Activated naive CD4-positive, alpha-beta T cell treated with anti-CD3 and anti-CD28 coated beads, Interleukin-2, amount 50 U/mL, for 16 hours (primary cell): ENCODE data around the gene CYTL1.

ENCODE experiments used
- DNase-seq: peaks from one replicate; pipeline ENCODE4 v3.0.0-alpha.2; 2020

The CYTL1 gene

DNA sequence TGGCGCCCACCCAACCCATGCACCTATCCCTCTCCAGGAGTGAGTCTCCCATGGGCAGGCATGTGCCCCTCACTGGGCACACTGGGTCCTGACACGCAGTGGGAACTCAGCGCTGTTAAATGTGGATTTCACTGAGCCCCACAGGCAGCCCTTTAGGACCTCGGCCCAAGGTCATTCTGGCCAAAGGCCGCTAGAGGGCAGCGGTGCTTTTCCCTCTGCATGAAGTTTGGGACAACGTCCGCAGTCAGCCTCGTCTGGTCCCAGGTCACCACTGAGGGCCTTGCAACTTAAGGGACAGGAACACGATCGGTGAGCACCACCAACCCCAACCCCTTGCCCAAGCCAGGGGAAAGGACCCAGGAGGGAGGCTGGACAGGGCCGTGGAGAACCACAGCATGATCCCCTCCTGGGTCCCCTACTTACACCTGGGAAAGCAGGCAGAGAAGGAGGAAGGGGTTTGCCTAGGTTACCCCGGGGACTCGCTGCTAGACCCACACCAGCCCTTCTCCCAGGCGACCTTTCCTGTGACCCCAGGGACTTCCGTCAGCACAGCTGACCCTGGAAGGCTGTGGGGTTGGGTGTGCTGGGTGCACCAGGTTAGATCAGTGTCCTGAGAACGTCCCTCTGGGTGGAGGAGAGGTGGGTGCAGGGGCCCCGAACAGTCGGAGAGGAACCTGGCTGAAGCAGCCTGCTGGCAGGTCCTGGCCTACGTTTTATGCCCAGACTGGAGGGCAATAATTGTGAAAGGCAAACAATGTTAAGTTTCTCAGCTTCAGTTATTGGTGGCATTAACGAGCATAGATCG is 24.0 kb downstream of the CYTL1 start:
- peak; percentile 16 for DNase-seq

DNA sequence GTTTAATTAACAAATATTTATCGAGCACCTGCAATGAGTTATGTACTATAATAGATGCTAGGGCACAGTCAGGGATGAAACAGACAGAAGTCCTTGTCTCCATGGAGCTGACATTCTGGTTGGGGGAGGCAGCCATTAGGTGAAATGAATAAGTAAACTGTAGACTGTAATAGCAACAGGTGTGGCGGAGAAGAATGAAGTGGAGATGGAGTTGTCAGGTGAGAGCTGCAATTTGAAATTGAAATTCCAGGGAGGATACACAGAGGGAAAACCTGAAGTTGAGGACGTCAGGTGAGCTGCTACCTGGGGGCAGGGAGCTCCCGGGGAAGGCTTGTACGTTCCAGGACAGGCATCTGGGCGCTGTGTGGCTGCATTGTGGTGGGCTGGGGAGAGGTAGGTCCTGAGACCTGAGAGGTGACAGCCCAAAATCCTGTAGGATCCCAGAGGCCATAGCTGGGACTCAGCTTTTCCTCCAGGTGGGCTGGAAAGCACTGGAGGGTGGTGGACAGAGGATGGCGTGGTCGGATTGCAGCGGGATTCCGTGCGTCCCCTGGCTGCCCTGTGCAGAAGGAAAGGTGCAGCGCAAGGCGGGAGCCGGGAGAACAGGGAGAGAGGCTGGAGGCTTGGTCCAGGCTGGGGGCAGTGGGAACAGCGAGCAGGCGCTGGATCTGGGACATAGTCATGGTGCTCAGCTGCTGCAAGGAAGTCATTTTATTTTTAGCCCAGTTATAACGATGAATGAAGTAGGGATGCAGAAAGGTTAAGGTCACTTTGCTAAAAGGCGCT is 24.8 kb downstream of the CYTL1 start:
- DNase-seq, result no peak

DNA sequence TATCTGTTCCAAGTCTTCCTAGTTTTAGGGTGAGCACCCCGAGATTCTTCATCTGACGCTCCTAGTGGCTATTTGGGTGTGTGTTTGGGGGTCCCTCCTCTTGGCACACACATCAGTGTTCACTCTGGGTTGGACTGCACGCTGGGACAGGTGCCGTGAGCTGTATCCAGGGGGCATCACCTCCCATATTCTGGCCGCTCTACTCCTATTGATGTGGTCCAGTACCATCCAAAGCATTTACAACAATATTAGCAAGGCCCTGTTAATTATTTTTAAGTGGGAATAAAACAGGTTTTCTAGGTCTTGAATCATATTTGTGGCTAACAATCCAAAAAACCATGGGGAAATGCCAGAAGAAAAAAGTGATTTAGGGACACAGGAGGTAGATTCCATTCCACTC is 26.4 kb downstream of the CYTL1 start:
- DNase-seq, result no peak

DNA sequence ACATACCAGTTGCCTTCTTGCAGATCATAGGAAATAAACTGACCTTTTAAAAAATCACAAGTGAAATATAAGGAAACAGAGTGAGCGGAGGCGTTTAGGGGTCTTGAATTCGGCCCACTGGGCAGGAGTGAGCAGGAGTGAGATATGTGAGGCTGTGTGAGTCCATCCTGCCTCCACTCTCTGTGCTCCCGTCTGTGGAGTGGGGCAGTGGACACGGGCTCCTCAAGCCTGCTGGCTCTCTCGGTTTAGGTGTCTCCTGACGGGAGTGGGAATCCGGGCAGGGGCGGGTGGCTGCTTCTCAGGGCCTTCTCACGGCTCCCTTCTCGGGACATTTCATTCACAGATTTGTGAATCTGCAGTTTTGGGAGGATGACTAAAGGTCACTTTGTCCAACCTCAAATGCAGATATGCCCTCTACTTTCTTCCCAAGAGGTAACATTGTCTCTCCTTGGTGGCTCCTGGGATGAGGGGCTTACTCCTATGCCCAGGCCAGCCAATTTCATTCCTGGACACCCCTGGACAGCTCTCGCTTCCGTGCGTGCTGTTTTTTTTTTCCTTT is 27.6 kb downstream of the CYTL1 start:
- DNase-seq, result no peak

DNA sequence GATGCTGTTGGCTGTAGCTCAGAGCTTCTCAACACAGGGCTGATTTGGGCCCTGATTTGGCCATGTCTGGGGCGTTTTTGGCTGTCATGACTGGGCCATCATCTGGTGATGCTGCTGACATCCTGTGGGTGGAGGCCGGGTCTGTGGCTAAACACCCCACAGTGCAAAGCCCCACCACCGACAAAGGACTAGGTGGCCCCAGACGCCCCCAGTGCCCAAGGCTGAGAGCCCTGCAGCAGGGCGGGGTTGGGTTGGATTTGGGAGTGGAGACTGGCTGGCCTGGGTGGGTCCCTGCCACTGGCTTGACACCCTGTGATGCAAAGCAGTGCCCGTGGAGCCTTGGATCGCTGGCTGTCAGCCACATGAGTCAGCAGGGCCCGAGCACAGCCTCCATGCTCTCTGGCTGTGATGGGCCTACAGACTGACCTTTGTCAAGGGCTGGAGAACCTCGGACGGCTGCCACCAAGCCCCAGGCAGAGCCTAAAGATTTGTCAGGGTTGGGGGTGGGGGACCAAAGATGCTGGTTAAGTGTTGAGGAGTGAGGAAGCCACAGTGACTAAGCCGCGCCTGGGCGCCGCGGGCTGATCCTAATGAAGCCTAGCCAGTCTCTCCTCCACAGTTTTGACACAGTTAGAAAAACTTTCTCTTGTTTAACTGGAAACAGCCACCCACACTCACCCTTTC is 28.3 kb downstream of the CYTL1 start:
- DNase-seq, result no peak

DNA sequence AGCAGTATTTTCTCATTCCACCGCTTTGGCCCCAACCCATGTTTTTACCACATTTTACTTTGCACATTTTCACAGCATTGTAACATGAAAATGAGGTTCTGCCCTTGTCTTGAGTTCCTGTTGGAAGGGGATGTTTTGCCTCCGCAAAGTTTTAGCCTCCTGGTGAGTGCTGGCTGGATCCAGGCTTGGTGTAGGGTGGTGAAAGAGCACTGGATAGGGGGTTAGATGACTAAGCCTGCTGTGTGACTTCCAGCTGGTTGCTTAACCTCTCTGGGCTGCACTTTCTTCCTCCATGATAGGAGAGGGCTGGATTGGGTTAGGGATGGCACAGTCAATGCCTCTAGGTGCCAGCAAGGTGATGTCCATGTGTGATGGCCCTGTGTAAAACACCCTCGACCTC is 28.9 kb downstream of the CYTL1 start:
- no peak for DNase-seq

DNA sequence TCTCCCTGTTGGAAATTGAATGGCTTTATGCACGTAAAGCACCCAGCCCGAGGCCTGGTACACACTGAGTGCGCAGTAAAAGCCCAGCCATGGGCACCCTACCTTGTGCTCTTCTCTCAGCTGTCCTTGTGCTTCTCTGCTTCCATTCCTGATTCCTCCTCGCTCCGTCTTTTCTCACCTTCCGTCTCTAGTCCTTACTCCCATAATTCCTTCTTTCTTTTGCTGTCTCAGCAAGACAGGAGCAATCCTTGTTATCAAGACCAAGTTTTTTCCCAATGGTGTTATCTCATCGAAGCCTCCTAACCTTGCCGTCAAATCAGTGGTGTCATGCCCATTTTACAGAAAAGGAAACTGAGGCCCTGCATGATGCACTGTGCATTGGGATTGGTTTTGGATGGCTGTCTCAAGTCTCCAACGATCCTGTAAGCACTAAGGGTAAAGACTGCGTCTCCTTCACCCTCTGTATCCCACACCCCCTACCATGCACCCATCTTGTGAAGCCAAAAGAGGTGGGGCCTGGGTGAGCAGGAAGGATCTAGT is 30.1 kb downstream of the CYTL1 start:
- no peak for DNase-seq

DNA sequence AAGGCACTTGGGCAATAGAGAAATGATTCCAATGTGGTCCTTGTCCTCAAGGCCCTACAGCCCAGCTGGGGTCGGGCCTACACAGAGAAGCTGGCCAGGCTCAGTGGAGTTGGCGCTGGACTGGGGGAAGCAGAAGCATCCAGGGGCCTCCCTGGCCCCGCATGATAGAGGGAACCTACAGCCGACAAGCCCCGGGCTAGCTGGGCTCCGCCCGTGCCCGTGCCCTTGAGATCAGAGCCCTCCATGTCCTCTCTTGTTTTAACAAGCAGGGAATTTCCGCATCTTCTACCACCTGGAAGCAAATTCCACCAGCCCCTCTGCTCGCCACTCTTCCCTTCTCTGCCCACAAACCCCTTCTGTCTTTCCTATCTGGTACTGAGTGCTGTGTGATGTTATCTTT is 31.6 kb downstream of the CYTL1 start:
- DNase-seq, result no peak

DNA sequence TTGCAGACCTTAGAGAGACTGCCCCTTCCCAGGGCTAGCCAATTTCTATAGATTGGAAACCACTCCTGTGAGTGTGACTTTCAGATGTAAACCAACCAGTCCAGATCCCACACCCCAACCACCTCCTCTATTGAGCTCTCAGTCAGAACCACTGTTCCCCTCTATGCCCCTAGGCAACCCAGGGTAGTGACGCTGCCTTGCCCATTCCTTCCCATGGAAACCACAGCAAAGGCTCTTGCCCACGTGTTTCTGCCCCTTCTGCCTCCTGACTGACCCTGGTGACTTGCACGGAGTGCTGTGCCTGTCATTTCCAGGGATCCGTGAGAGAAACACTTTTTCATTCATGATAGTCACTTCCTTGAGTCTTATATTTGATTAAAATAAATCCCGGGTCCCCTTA is 32.4 kb downstream of the CYTL1 start:
- no peak for DNase-seq

DNA sequence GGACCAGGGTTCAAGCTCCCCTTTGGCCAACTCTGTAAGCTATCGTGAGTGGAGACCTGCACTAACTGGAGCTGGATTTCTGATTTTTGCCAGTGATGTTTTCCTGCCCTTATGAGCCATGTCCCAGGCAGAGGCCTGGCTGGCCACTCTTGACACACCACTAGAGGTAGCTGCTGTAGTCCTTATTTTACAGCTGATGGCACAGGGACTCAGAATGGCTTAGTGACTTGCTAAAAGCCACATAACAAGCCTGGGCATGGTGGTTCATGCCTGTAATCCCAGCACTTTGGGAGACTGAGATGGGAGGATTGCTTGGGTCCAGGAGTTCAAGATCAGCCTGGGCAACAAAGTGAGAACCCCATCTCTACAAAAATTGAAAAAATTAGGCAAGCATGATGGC is 33.4 kb downstream of the CYTL1 start:
- no peak for DNase-seq

DNA sequence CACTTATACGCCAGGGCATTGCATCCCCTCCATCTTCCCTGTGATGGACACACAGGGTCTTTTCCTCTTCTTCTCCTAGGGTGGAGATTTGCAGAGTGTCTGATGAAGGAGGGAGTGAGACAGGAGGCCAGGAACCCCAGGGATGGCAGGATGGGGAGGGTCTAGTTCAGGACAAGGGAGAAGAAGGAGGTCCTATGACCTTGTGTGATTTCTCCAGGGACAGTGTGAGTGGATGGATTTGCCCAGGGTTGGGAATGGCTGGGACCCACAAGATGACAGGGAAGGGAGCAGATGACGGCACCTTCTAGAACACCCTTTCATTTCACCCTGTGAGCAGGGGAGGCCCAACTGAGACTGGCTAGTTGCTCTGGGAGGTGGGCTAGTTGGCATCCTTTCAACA is 34.2 kb downstream of the CYTL1 start:
- no peak for DNase-seq

DNA sequence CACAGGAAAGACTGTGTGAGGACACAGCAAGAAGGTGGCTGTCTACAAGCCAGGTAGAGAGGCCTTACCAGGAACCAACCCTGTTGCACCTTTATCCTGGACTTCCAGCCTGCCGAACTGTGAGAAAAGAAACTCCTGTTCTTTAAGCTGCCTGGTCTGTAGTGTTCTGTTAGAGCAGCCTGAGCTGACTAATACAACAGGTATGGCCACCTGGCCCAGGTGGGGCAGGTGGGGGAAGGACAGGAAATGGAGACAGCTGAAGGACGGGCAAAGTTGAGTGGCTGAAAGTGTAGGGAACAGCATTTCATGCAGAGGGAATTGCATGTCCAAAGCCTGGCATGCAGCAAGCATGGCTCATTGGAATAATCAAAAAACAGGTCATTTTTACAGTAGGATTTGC is 35.1 kb downstream of the CYTL1 start:
- no peak for DNase-seq

DNA sequence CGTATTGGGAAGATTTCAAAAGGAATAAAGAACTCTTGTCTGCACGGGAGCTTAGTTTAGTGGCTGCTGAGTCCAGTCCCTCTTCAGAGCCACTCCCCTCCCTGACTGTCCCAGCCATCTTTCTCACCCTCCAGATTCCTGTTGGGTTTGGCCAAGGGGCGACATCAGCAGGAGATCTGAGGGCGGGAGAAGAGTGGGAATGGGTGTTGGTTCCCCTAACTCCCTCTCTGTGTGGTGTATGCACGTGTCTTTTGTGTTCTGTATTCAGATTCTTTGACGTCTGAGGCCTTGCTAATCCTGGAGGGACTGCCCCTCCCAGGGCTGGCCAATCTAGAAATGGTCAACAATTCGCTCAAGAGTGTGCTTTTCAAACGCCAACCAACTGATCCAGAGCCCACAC is 37.4 kb downstream of the CYTL1 start:
- DNase-seq, result no peak

DNA sequence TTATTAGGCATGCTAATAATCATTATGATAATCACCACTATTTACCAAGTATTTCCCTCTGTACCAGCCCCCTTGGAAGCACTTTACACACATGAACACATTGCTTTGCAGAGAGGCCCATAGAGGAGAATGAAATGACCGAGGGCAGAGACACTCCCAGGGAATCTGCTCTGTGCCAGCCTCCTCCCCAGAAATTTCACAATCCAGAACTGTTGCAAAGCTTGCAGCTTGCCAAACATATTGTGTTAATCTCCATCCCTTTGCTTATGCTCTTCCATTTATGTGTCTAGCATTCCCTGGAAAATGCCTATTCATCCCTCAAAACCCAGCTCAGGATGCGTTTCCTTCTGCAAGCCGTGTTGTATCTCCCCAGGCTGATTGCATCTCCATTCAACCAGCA is 37.8 kb downstream of the CYTL1 start:
- no peak for DNase-seq

DNA sequence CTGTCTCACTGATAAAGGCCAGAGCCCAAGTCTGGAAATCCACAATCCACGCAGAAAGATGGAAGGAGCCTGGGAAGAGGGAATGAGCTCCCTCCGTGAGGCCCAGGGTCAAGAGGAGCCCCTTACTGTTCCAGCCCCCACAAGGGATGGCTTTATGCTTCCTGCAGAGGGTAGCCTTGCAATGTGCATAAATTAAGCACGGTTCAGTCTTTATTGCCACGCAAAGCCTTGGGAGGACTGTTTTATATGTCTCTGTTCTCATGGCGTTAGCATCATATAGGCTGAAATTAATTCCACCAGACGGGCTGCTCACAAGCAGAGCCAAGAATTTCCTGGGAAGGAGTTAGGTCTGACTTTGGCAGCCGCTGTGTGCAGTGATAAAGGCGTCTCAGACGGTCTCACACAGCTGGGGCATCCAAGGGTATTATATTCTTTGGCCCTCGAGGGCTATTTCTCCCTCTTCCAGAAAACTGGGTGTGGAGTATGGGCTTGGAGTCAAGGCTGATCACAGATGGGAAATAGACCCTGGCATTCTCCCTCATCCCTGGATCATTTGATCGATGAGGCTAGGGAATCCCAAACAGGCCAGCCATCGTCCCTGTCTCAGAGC is 38.5 kb downstream of the CYTL1 start:
- no peak for DNase-seq

DNA sequence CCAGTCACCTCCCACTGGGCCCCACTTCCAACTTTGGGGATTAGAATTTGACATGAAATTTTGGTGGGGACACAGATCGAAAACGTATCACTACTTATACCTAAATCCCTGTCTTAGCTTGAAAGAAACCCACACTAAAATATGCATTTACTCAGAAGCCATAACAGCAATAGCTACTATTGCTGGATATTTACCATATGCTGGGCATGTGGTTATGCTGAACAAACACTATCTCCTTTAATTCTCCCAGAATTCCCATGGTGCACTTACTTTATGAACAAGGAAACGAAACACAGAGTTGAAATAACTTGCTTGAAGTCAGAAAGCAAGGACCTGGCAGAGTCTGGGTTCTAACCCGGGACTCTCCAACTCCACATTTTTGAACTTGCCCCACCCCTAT is 39.3 kb downstream of the CYTL1 start:
- DNase-seq, result no peak

DNA sequence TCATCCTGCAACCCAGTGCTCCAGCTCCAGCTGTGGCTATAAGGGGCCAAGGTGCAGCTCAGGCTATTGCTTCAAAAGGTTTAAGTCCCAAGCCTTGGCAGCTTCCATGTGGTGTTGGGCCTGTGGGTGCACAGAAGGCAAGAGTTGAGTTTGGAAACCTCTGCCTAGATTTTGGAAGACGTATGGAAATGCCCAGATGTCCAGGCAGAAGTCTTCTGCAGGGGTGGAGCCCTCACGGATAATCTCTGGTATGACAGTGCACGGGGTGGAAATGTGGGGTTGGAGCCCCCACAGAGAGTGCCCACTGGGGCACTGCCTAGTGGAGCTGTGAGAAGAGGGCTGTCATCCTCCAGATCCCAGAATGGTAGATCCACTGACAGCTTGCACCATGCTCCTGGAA is 44.5 kb downstream of the CYTL1 start:
- no peak for DNase-seq

DNA sequence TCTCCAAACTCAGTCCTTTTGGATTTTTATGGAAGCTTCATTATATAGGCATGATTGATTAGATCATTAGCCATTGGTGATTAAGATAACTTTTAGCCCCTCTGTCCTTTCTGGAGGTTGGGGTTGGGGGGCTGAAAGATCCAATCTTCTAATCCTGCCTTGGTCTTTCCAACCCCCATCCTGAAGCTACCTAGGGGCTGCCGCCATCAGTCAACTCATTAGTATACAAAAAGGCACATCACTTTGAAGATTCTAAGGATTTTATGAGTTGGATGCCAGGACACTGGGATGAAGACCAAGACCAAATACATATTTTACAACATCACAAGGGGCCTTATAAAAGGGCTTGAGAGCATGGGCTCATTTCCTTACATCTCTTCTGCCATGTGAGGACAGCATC is 47.5 kb downstream of the CYTL1 start:
- DNase-seq, result no peak

DNA sequence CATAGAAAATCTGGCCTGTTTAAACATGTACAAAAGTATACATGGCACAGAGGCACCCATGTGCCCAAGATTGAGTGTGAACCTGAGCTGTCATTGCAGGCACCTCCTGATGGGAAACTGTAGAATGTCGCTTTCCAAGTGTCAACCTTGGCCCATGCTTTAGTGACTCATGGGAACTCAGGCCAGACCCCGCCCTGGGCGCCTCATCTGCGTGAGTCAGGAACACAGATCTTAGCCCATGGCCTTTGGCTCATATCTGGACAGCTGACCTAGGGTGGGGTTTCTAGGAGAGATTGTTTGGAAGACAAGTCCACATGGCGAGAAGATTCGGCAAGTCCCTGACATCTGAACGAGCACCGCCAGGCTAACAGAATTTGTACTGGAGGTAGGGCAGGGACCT is 50.0 kb downstream of the CYTL1 start:
- no peak for DNase-seq

DNA sequence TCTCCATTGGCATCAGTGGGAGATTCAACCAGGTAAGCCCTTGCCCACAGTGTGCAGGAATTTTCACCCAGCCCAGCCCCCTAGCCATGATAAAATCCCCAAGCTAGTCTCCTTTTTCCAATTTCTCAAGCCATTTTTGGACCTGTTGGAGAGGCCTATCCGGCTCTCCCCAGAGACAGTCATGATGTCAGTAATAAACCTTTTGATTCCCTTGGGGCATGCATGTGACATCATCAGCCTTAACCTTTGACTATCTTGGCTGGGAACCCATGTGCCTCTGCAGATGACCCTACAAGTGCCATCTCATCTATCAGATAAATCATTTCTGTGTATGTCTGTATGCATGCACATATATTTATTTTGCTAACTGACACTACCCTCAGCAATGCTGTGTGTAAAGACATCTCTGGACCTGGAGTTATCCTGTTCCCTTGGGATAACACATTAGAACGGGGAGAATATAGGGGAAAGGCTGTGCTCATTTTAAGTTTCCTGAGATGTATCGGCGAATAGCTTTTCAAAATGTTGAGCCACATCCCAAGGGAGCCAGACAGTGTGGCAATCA is 51.0 kb downstream of the CYTL1 start:
- no peak for DNase-seq
